Smooth muscle cell (in vitro differentiated cells): ENCODE measurements around the gene AKTIP. TPM values are rescaled to one million over a fixed set of nuclear protein-coding genes. Genes with fewer than 3 reads are reported as not detected.
"Not testable (repeated sequence)": the region's sequence is repeated elsewhere in the genome, so short reads cannot be mapped to it uniquely, and the experiment has no call there.

Experiments
- DNase-seq: peaks from one replicate; lab custom pipeline; 2025; ENCODE audit not compliant: unreplicated experiment; lab: John Stamatoyannopoulos, UW
- H2AFZ ChIP-seq: fragments of 200-600 bp; sonication (generic); 2 replicates; pipeline ENCODE4 v1.6.0; 2016; ENCODE audit warnings: antibody characterized with exemption, low read depth, mild to moderate bottlenecking
- H3F3A ChIP-seq: fragments of 200-600 bp; sonication (generic); 2 replicates; pipeline ENCODE4 v1.6.0; 2017; ENCODE audit warnings: antibody characterized with exemption, low read depth
- H3K27ac ChIP-seq: fragments of 200-600 bp; sonication (generic); 2 replicates; pipeline ENCODE4 v1.5.1; 2016; ENCODE audit warnings: low read depth, mild to moderate bottlenecking
- H3K27me3 ChIP-seq: fragments of 200-600 bp; sonication (generic); 2 replicates; pipeline ENCODE4 v1.6.1; 2016; ENCODE audit warnings: low read depth, mild to moderate bottlenecking
- H3K36me3 ChIP-seq: fragments of 200-600 bp; sonication (generic); 2 replicates; pipeline ENCODE4 v1.5.1; 2016; ENCODE audit warnings: low read depth
- H3K4me1 ChIP-seq: fragments of 200-600 bp; sonication (generic); 2 replicates; pipeline ENCODE4 v1.5.1; 2016; ENCODE audit warnings: low read depth
- H3K4me2 ChIP-seq: fragments of 200-600 bp; sonication (generic); 2 replicates; pipeline ENCODE4 v1.6.0; 2016; ENCODE audit warnings: mild to moderate bottlenecking
- H3K4me3 ChIP-seq: fragments of 200-600 bp; sonication (generic); 2 replicates; pipeline ENCODE4 v1.5.1; 2016; ENCODE audit warnings: mild to moderate bottlenecking
- H3K79me2 ChIP-seq: fragments of 200-600 bp; sonication (generic); 2 replicates; pipeline ENCODE4 v1.6.0; 2016; ENCODE audit warnings: low read depth, mild to moderate bottlenecking
- H3K9ac ChIP-seq: fragments of 200-600 bp; sonication (generic); 2 replicates; pipeline ENCODE4 v1.6.0; 2016; ENCODE audit warnings: low read depth
- H3K9me3 ChIP-seq: fragments of 200-600 bp; sonication (generic); replicated peaks from 2 replicates; pipeline ENCODE4 v1.5.1; 2016; ENCODE audit warnings: low read depth
- H4K20me1 ChIP-seq: fragments of 200-600 bp; sonication (generic); 2 replicates; pipeline ENCODE4 v1.6.0; 2016; ENCODE audit warnings: low read depth
- CTCF ChIP-seq: fragments of 200-600 bp; sonication (generic); IDR thresholded peaks from 2 replicates; pipeline ENCODE4 v1.5.1; 2017; ENCODE audit warnings: borderline replicate concordance, mild to moderate bottlenecking, antibody characterized with exemption; ENCODE audit not compliant: insufficient read depth, poor library complexity, severe bottlenecking
- WGBS: methylation state at CpG from one replicate; pipeline ENCODE4 v1.1.7; 2016; ENCODE audit warnings: low lambda C conversion rate; 5-methylcytosine and 5-hydroxymethylcytosine counted together
- polyA plus RNA-seq: library from polyadenylated mRNA; unstranded; fragments of >200 nt; fragmentation: Nextera tagmentation; extraction: Ambion mirVana; gene quantifications from 2 replicates; pipeline ENCODE4 v1.2.1, GENCODE V29; 2016
- total RNA-seq: library from RNA; depleted of rRNA; stranded (reverse); fragments of >200 nt; gene quantifications from 2 replicates; pipeline ENCODE4 v1.2.3, GENCODE V29; 2014

AKTIP gene
- total and polyA plus RNA-seq, 2 experiments from 2014 or later, result 14.1 to 24.3 TPM

DNA sequence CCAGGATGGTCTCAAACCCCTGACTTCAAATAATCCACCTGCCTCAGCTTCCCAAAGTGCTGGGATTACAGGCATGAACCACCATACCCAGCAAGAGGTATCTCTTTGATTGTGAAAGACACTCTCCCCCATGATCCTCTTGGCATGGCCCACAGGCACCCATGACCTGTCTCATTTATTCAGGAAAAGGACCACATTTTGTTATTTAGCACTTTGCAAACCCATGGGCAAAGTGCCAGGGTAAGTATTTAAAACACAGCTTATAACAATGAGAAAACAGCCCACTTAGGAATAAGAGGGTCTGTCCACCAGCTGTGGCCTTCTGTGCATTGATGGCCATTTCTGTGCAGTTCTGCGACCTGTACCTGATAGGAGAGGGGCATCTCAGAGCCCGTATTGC is 12.8 kb upstream of the AKTIP start:
- Histone ChIP-seq H3K9ac (no peak overlapping the region), H3K36me3 (no peaks in the 10 kb centered on the region), H3K4me1 (no peaks in the 10 kb centered on the region), H3K9me3 (no peaks in the 10 kb centered on the region), H3K4me2 (no peak overlapping the region), H2AFZ (no peak overlapping the region), H3K4me3 (no peak overlapping the region), H3K27me3 (no peaks in the 10 kb centered on the region), H4K20me1 (no peaks in the 10 kb centered on the region), H3K27ac (no peak overlapping the region), H3F3A (no peaks in the 10 kb centered on the region), H3K79me2 (no peaks in the 10 kb centered on the region)
- WGBS, result 95% methylated on average over 2 of the region's 2 CpGs
- DNase-seq, result no peak
- no peak for TF ChIP-seq CTCF

DNA sequence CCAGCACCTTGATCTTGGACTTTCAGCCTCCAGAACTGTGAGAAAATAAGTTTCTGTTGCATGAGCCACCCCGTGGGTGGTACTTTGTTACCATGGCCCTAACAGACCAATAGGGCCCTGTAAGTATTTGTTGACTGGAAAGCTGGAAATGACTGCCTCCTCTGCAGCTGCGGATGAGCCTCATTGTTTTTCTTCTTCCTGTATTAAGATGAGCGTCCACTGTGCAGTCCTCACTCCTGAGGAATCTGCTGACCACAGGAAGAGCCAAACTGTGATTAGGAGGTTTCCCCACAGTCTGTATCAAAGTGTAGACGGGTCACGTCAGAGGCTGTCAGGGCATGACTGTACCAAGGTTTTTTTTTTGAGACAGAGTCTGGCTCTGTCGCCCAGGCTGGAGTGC is 12.2 kb upstream of the AKTIP start:
- Histone ChIP-seq H3K27me3 (no peaks in the 10 kb centered on the region), H2AFZ (no peak overlapping the region), H4K20me1 (no peaks in the 10 kb centered on the region), H3F3A (no peaks in the 10 kb centered on the region), H3K9ac (no peak overlapping the region), H3K4me2 (no peak overlapping the region), H3K79me2 (no peaks in the 10 kb centered on the region), H3K36me3 (no peaks in the 10 kb centered on the region), H3K9me3 (no peaks in the 10 kb centered on the region), H3K4me1 (no peaks in the 10 kb centered on the region), H3K4me3 (no peak overlapping the region), H3K27ac (no peak overlapping the region)
- TF ChIP-seq CTCF, result no peak
- WGBS, result 64% methylated on average over 6 of the region's 6 CpGs
- DNase-seq, result no peak

GRCh38 chr16:53512795-53513194 is 9.8 kb upstream of the AKTIP start:
- H3K4me1 ChIP-seq, result not testable (repeated sequence)

DNA sequence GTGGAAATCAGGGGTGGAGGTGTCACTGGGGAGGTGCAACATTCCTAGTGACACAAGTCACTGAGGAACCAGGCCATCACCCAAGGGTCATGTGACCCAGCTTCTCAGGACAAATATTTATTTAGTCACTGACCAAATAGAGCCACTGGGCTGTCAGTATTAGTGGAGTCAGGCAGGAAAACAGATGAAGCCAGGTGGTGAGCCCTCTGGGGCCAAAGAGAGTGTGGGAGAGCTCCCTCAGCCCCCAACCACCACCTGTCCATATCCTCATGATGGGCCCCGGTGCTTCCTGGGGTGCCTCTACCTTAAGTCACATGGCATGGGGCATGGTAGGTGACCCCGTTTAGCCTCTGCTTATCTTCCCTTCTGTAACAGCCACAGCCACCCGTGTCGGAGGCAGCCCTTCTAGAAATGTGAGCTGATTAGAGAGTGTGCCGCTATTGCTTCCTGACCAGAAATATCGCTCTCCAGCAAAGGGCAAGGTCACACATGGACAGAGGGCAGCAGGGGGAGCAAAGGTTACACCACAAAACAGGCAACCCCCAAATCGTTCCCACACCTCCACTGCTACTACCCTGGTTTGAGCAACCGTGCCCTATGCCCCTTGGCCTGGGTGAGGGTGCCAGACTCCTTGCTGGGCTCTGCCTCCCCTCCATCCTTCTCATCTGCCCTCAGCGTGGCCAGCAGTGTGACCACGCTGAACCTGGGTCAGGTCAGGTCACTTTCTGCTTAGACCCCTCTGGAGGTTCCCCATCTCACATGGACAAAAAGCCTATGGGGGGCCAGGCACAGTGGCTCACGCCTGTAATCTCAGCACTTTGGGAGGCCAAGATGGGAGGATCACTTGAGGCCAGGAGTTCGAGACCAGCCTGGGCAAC is 8.6 kb upstream of the AKTIP start:
- Histone ChIP-seq H3K27ac (no peak overlapping the region), H3K4me1 (no peaks in the 10 kb centered on the region), H3K9ac (no peak overlapping the region), H3K27me3 (no peaks in the 10 kb centered on the region), H3K4me2 (no peak overlapping the region), H3K9me3 (no peaks in the 10 kb centered on the region), H2AFZ (no peak overlapping the region), H3K36me3 (no peaks in the 10 kb centered on the region), H4K20me1 (no peaks in the 10 kb centered on the region), H3K79me2 (no peaks in the 10 kb centered on the region), H3F3A (no peaks in the 10 kb centered on the region), H3K4me3 (no peak overlapping the region)
- TF ChIP-seq CTCF, result no peak
- no peak for DNase-seq
- 92% methylated on average over 12 of the region's 12 CpGs for WGBS

More at GRCh38 chr16:53512795-53513194, 9.8 kb upstream of the AKTIP start:
- H4K20me1 ChIP-seq, H3F3A ChIP-seq, H3K9ac ChIP-seq, H3K9me3 ChIP-seq, H3K27ac ChIP-seq, H3K4me3 ChIP-seq, DNase-seq, H3K36me3 ChIP-seq, H3K27me3 ChIP-seq, H3K4me2 ChIP-seq, H2AFZ ChIP-seq, H3K79me2 ChIP-seq: not testable (repeated sequence)
- WGBS, result 100% methylated on average over 1 of the region's 1 CpG
